K562 (cell line): Measurements from ENCODE around the gene OR2A14. TPM values are rescaled to one million over a fixed set of nuclear protein-coding genes. Genes with fewer than 3 reads are reported as not detected.
"Not testable (repeated sequence)": the region's sequence is repeated elsewhere in the genome, so short reads cannot be mapped to it uniquely, and the experiment has no call there.

Experiments
- ATAC-seq: fragments of 200-7000 bp; cut with Tn5 transposase; 3 replicates; pipeline ENCODE4 v1.9.1; 2020; ENCODE audit warnings: moderate library complexity
- BruUV-seq: library from RNA; stranded (reverse); fragments of 400-500 nt; replicated peaks from 2 replicates; lab custom pipeline; 2021; lab: Mats Ljungman, UMichigan
- CTCF ChIA-PET: fragments of 300-600 bp; formaldehyde crosslinking; extraction: SDS; loops from one replicate; lab custom pipeline; 2021; ENCODE audit warnings: low intra/inter-chr PET ratio; lab: Yijun Ruan, JAX
- POLR2A ChIA-PET: fragments of 300-600, 350-650 bp; sonication (Branson Sonifier 250); formaldehyde crosslinking; extraction: SDS; loops from one replicate; lab custom pipeline; 2021; ENCODE audit warnings: antibody characterized with exemption, inconsistent platforms; lab: Yijun Ruan, JAX
- DNase-seq, 4 experiments: peaks; one replicate each; pipeline versions ENCODE4 v3.0.0 to v3.0.0-alpha.2; 2011 to 2018; ENCODE audit warnings: low spot score in 3 of 4, mixed read lengths in 3 of 4; ENCODE audit errors: extremely low read depth in 1 of 4
- FAIRE-seq: peaks from 2 replicates; lab custom pipeline; 2011; peaks lifted over from hg19 to GRCh38; lab: Jason Lieb, UNC
- H2AFZ ChIP-seq: 2 replicates; pipeline ENCODE4 v1.6.0; 2011; ENCODE audit warnings: low read depth, low read length, control low read depth, inconsistent platforms
- H3K27ac ChIP-seq: fragments of 200-600 bp; 3 replicates; pipeline ENCODE4 v1.8.0; 2011; ENCODE audit warnings: low read depth, mild to moderate bottlenecking, control low read depth, inconsistent platforms, low read length, moderate library complexity, mixed read lengths; ENCODE audit errors: extremely low read depth
- H3K27me3 ChIP-seq, 2 experiments: fragments of 300-600 bp in 1 of 2; 2 replicates in 1 of 2; 3 replicates in 1 of 2; pipeline versions ENCODE4 v1.6.0 to v1.8.0; 2011; ENCODE audit warnings: inconsistent platforms in 2 of 2, low read length in 2 of 2, mild to moderate bottlenecking in 1 of 2, mixed read lengths in 1 of 2, moderate library complexity in 1 of 2; ENCODE audit not compliant: control insufficient read depth in 2 of 2, insufficient read depth in 2 of 2
- H3K36me3 ChIP-seq: fragments of 300-600 bp; 3 replicates; pipeline ENCODE4 v1.8.0; 2011; ENCODE audit warnings: mild to moderate bottlenecking, low read length, inconsistent platforms; ENCODE audit not compliant: control insufficient read depth, insufficient read depth
- H3K4me1 ChIP-seq, 2 experiments: fragments of 200-600 bp in 1 of 2; replicated peaks in 1 of 2; 2 replicates in 1 of 2; 3 replicates in 1 of 2; pipeline versions ENCODE4 v1.5.1 to v1.8.0; 2011; ENCODE audit warnings: inconsistent platforms in 2 of 2, low read length in 2 of 2, mild to moderate bottlenecking in 1 of 2, mixed read lengths in 1 of 2, moderate library complexity in 1 of 2; ENCODE audit not compliant: control insufficient read depth in 2 of 2, insufficient read depth in 2 of 2
- H3K4me2 ChIP-seq: 2 replicates; pipeline ENCODE4 v1.6.1; 2011; ENCODE audit warnings: low read length, control low read depth, inconsistent platforms, mixed read lengths; ENCODE audit not compliant: insufficient read depth
- H3K4me3 ChIP-seq: fragments of 200-600 bp; sonication (generic), shearing (Covaris generic); 2 replicates; pipeline ENCODE4 v1.5.1; 2016; ENCODE audit warnings: control low read depth, inconsistent platforms
- H3K79me2 ChIP-seq: fragments of 200-600 bp; 3 replicates; pipeline ENCODE4 v1.8.0; 2011; ENCODE audit warnings: low read length, inconsistent platforms; ENCODE audit not compliant: control insufficient read depth, insufficient read depth
- H3K9ac ChIP-seq, 2 experiments: 2 replicates each; pipeline versions ENCODE4 v1.6.0 to v1.6.1; 2011; ENCODE audit warnings: low read depth in 2 of 2, low read length in 2 of 2, control low read depth in 1 of 2, inconsistent platforms in 1 of 2, mild to moderate bottlenecking in 1 of 2, mixed read lengths in 1 of 2; ENCODE audit not compliant: insufficient read depth in 1 of 2
- H3K9me1 ChIP-seq: one replicate; pipeline ENCODE4 v1.6.0; 2011; ENCODE audit warnings: inconsistent platforms, mild to moderate bottlenecking, low read length, moderate library complexity; ENCODE audit not compliant: control insufficient read depth, insufficient read depth
- H3K9me3 ChIP-seq: replicated peaks from 2 replicates; pipeline ENCODE4 v1.5.1; 2011; ENCODE audit warnings: low read depth, low read length, inconsistent platforms; ENCODE audit not compliant: control insufficient read depth, insufficient read depth
- H4K20me1 ChIP-seq: replicated peaks from 2 replicates; pipeline ENCODE4 v1.6.1; 2011; ENCODE audit warnings: low read length, inconsistent platforms, mixed read lengths; ENCODE audit not compliant: control insufficient read depth, insufficient read depth
- CHD7 ChIP-seq: fragments of 200-600 bp; sonication (generic); IDR thresholded peaks from one replicate; pipeline ENCODE4 v1.6.1; 2012; ENCODE audit warnings: mild to moderate bottlenecking, low read depth, low read length, inconsistent platforms
- WGBS: fragments of 100-300 bp; shearing (Covaris generic); methylation state at CpG from one replicate; pipeline ENCODE4 v1.1.6; 2016; ENCODE audit warnings: low coverage, mixed read lengths; ENCODE audit not compliant: insufficient coverage; ENCODE audit errors: missing lambda C conversion rate; 5-methylcytosine and 5-hydroxymethylcytosine counted together
- in situ Hi-C: fragments of 300-500 bp; cut with MboI; formaldehyde crosslinking; loops from 4 replicates; pipeline ENCODE4 v1.15.0; 2018; ENCODE audit warnings: inconsistent platforms, mixed read lengths
- intact Hi-C: fragments of 100-400 bp; cut with micrococcal nuclease; formaldehyde crosslinking; loops from 2 replicates; pipeline ENCODE4 v1.14.2; 2022
- polyA plus RNA-seq, 8 experiments: library from polyadenylated mRNA; depleted of rRNA in 4 of 8; stranded (reverse) in 5 of 8; unstranded in 3 of 8; fragments of >200 nt; fragmentation: Nextera tagmentation in 2 of 8; fragmentation: Illumina TruSeq in 1 of 8; extraction: Ambion mirVana in 2 of 8; extraction: Trizol in 1 of 8; gene quantifications; 2 replicates each; pipeline versions ENCODE4 v1.2.1 to v1.2.3, GENCODE V29; 2011 to 2014; ENCODE audit warnings: inconsistent platforms in 1 of 8, missing spikeins in 1 of 8
- total RNA-seq, 7 experiments: library from RNA; depleted of rRNA in 6 of 7; stranded (reverse); fragments of >200 nt in 6 of 7; fragmentation: Illumina TruSeq in 2 of 7; extraction: Trizol in 2 of 7; gene quantifications; 2 replicates each; pipeline versions ENCODE4 v1.2.1 to v1.2.3, GENCODE V29; 2011 to 2021; ENCODE audit warnings: low replicate concordance in 1 of 7

OR2A14 gene
- total and polyA plus RNA-seq, 9 of the 15 experiments (the other 6 are each of a cell fraction or from before 2014, with no cell fraction given): not detected

DNA sequence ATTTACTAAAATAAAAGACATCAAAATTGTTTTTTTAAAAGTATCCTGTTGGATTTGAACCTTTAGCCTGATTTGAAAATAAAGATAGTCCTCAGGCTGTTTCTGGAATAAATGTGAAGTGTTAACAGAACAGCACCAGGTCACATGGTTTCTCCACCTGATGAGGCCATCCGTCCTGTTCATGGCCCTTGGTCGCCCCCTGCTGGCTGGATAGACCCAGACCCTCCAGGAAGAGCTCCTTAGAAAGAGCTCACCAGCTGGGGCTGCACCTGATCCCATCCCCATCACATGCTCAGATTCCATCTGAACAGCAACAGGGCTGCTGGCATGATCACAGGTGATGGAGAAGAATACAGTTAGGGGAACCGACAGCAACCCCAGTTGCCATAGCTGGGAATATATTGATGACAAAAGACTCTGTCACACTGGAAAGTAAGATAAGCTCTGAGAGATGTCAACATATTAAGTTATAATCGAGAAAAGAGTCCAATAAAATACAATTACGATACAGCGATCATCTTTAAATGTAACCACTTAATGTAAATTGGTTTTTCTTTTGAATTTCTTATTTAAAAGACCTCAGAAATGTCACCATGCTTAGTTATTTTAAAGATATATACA, 4.8 kb downstream of the OR2A14 start (continued):
- TF ChIP-seq CHD7: no peak

DNA sequence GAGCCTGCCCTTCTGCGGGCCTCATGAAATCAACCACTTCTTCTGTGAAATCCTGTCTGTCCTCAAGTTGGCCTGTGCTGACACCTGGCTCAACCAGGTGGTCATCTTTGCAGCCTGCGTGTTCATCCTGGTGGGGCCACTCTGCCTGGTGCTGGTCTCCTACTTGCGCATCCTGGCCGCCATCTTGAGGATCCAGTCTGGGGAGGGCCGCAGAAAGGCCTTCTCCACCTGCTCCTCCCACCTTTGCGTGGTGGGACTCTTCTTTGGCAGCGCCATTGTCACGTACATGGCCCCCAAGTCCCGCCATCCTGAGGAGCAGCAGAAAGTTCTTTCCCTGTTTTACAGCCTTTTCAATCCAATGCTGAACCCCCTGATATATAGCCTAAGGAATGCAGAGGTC, 6.6 kb downstream of the OR2A14 start:
- POLR2A ChIA-PET, H3K27ac ChIP-seq, H3K27me3 ChIP-seq, H2AFZ ChIP-seq, H4K20me1 ChIP-seq, H3K9ac ChIP-seq, ATAC-seq, intact Hi-C loops, DNase-seq, H3K9me3 ChIP-seq, H3K4me2 ChIP-seq, FAIRE-seq, H3K4me1 ChIP-seq, H3K36me3 ChIP-seq, in situ Hi-C loops, BruUV-seq, H3K79me2 ChIP-seq, H3K9me1 ChIP-seq, H3K4me3 ChIP-seq: not testable (repeated sequence)
- CTCF ChIA-PET: interaction anchor here (0.7 kb wide), 1 partner anchor 25 kb away, joined by 3 read pairs; no protein-coding TSS in a partner anchor
- 2% methylated on average over 9 of the region's 9 CpGs for WGBS
